ENCODE data around the gene CDH4.

The CDH4 gene

DNA sequence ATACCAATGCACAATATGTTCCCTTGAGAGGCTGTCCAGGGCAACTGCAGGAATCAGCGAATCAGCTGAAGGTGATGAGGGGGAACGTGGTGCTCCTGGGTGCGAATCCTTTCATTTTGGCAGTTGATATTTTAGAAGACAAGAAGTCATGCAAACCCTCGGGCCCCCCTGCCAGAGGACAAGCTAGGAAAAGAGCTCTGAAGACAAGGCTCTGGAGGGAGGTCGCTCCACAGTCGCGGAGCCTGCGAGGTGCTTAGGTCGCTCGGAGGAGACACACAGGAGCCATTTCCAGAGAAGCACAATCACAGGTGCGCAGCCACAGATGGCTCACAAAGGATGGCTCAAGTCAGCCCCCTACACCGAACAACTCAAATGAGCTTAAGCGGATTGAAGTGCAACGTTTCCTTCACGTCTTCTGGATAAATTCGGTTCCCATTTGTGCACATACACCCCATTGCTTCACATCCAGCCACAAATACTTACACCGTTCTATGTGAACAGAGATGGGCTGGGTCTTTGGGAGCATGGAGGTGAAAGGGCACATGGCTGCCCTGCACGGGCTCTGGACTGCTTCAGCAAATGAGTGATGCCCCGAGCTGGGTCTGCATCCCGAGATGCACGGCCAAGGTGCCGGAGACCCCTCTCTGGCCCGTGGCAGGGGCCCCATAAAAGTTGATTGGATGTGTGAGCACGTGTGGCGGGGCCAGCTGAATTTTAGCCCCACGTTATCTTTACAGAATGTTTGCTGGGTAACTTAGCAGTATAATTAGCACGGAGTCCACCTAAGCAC is 527.3 kb downstream of the CDH4 start:
- no peak for DNase-seq

DNA sequence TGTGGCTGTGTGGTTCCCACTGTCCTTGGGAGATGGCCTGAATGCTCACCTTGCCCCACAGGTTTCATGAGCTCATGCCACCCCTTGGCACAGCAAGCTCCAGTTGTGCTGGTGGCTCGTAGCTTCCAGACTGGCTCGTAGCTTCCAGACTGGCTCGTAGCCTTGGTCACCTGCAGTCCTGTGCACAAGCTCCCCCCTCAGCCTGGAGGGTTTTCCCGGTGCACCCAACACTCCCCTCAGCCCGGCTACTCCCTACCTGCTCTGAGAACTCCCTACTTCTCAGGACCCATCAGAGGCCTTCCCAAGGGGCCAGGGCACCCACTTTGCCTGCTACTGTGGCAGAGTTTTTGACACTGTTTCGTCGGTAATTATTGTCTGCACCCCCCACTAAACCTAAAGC is 528.0 kb downstream of the CDH4 start:
- DNase-seq, result no peak

GRCh38 chr20:61784801-61785566 is 532.9 kb downstream of the CDH4 start:
- DNase-seq, result no peak

DNA sequence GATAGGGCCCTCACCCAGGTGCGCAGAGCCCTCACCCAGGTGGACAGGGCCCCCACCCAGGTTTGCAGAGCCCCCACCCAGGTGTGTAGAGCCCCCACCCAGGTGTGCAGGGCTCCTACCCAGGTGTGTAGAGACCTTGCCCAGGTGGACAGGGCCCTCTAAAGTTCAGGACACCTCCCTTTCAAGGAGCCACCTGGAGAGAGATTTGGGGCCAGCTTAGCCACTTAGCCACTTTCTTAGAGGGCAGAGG is 533.4 kb downstream of the CDH4 start:
- no peak for DNase-seq

DNA sequence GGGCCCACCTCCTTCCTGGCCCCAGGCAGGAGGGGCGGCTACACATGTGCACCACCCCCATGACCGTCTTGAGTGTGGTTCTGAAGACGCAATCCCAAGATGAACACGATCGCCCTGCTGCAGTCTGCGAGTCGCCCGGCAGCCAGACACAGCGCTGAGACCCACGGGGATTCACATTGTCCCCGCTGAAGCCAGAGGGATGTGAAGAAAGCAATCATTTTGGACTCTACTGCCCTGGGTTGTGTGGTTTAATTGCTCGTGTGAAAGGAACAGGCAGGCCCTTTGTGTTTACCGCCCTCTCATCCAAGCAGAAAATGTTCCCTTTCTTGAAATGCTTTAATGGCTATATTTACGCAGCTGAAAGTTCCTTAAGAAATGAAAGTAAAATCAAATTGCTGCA is 534.2 kb downstream of the CDH4 start:
- DNase-seq, result no peak

GRCh38 chr20:61788343-61788742 is 536.3 kb downstream of the CDH4 start:
- DNase-seq, result no peak

GRCh38 chr20:61789329-61789728 is 537.3 kb downstream of the CDH4 start:
- no peak for DNase-seq

GRCh38 chr20:61790116-61790827 is 538.2 kb downstream of the CDH4 start:
- no peak for DNase-seq

DNA sequence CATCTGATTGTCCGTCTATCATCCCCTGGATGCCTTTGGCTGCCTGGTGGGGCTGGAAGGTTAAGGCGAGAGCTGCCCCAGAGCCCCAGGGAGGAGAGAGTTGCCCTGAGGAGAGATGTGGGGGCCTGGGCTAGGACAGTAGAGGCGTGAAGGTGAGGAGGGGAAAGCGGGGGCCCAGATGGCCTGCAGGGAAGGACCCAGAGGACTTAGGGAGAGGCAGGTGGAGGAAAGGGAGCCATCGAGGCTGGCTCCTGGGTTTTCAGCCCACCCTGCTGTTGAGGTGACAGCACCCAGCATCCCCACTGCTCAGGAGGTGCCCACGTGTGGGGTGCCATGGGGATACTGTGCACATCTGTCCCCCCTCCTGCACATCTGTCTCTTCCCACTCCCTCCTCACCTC is 539.9 kb downstream of the CDH4 start:
- DNase-seq, result no peak

GRCh38 chr20:61795669-61796630 is 543.9 kb downstream of the CDH4 start:
- no peak for DNase-seq

DNA sequence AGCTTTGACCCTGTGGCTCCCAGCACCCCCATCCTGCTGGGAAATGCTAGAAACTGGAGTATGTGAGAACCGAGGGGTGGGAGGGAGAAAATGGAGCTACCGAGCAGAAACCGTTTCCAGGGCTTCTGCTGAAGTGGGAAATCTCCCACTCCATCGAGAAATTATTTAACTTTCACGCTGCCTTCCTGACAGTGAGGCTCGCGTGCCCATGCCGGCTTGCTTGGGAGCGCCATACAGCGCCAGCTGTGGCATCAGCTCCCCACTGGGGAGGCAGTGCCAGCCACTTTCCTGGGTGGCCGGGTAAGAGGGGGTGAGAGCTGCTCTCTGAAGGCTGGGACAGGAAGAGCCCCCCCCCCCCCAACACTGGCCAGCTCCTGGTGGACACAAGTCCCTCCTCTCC is 544.7 kb downstream of the CDH4 start:
- DNase-seq, result no peak

- no peak for DNase-seq
These were observed 545.1 kb downstream of the CDH4 start for GRCh38 chr20:61797200-61797599.

DNA sequence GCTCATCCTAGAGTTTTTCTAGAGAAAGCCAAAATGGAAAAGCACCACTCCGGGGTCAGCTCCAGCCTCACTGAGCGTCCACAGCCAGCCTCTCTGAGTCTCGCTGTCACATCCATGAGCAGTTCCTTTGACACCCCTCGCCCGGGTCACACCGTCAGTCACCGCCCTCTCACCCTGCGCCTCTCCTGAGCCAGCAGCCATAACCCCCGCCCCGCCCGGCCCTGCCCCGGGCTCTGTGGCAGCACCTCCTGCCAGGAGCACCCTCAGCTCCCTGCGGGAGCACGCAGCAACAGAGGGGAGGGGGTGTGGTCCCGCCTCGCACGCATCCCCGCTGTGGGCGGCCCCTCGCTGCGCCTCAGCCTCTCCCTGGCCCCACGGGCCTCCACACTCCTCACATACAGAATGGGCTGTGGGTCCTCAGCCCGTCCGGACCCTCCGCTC is 545.9 kb downstream of the CDH4 start:
- no peak for DNase-seq

GRCh38 chr20:61798632-61799031 is 546.6 kb downstream of the CDH4 start:
- no peak for DNase-seq

DNA sequence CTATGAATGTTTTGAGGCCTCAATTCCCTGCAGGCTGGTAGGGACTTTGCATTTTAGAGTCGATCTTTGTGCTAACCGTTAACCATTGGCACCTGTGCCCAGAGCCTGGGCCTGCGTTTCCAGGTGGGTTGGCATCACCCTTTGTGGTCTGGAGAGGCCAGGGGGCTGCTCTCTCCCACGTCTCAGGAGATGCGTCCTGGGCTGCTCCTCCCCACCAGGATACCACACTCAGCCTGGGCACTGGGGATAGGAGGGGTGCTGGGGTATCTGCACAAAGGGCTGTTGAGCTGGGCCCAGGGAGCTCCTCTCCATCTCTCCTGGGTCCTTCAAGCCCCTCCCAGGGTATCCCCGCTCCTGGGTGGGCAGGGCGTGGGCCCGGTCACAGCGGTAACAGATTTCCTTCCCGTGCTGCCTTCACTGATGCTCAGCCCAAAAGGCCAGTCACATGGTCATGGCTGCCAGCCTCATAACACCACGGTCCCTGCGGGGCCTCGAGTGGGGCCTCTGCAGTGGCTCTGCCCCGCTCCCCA is 547.4 kb downstream of the CDH4 start:
- DNase-seq, result no peak

DNA sequence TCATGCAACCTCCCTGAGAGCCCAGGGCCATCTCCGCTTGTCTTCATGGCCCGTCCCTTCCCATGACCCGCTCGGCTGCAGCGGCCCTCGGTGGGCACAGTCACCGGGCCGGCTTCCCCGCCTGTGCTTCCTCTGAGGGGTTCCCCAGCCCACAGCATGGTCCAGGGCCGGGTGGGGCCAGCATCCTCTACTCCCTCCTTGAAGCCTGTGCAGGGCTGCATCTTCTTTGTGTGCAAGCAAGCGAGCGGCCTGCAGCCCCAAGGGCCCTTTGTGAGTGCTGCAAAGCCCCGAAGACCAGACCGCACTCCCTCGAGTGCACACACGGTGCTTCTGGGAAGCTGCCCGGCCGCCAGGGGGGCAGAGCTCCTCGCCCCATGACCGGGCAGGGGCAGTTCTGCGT is 547.9 kb downstream of the CDH4 start:
- no peak for DNase-seq

- DNase-seq, result no peak
These were observed 548.5 kb downstream of the CDH4 start for GRCh38 chr20:61800359-61801064.

- no peak for DNase-seq
These were observed 549.0 kb downstream of the CDH4 start for GRCh38 chr20:61801065-61801360.

DNA sequence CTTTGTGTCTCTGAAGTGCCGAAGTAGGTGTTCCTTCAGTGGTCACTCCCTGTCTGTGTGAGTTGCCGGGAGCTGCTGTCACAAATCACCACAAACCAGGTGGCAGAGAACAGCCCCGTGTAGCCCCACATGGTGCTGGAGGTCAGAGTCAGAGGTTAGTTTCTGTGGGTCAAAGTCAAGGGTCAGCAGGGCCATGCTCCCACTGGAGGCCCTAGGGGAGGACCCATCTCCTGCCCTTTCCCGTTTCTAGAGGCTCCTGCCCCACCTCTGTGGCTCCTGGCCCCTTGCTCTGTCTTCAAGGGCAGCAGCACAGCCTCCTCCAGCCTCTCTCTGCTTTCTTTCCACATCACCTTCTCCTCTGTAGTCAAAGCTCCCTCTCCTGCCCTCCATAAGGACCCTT is 549.4 kb downstream of the CDH4 start:
- no peak for DNase-seq

DNA sequence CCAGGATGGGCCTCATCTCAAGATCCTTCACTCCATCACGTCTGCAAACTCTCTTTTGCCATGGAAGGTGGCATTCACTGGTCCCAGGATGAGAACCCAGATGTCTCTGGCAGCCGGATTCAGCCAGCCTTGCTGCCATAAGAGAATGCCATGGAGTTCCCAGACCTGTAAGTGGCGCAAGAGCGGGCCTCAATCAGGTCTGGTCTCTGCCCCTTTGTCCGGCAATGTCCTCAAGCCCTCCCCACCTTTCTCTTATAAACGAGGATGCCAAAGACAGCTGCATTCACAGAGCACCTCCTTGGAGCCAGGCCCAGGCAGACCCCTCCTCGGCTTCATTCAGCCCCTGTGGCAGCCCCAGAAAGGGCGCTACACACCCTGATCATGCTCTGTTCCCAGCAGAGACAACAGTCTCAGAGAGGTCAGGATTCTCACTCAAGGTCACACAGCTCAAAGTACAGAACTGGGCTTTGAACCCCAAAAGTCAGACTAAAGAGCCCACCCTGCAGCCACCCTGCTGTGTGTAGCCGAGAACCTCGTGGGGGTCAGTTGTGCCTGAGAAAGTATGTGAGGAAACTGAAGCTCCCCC is 549.9 kb downstream of the CDH4 start:
- DNase-seq, result no peak

DNA sequence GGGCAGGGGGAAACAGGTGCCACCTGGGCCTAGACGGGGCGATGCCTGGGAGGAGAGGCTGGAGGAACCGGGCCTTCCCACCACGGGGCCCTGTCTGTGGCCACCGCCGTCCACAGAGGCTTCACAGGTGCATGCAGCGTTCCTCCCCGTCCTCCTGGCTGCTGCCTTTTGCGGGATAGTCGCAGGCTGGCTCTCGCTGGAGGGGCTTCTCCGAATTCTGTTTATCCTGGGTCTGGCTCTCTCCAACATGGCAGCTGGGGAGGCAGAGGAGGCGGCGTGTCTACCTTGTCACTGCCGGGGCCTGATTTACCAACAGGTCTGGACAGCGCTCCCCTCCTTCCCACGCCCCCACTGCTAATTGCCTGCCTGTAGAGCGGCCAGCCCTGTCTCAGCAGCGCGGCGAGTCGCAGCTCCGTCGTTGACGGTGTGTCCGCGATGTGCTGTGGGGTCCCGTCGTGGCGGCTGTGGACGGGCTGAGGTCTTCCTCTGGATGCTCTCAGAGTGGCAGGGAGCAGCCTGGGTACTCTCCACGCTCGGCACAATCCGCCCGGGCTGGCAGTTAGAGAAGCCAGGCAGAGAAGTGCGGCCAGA is 550.8 kb downstream of the CDH4 start:
- DNase-seq, result no peak

Measured in effector CD8-positive, alpha-beta T cell (primary cell).